ENCODE results near the gene ETNK2. TPM values are rescaled to one million over a fixed set of nuclear protein-coding genes. Genes with fewer than 3 reads are reported as not detected.

Gene ETNK2
- total and polyA plus RNA-seq, 2 experiments from 2014 or later, result 7.6 to 26.2 TPM

- no peaks in the 10 kb centered on the region for H3K4me1 ChIP-seq (ENCODE audit: insufficient read depth)
- H3K79me2 ChIP-seq (replicated peaks; ENCODE audit: insufficient read depth), result no peaks in the 10 kb centered on the region
- 0 out of 2 replicates have a peak, but pooled peaks cover 5% of the 10 kb centered on the region for H3K9me2 ChIP-seq (ENCODE audit: insufficient read depth)
- Mint-ChIP-seq H3K27ac (no peak overlapping the region), H3K4me3 (no peak overlapping the region), H3K9me3 (peaks cover 19% of the 10 kb centered on the region), H3K36me3 (ENCODE audit: low read depth) (peaks cover 3% of the 10 kb centered on the region; the same call in 2 of the 3 replicates), H3K27me3 (ENCODE audit: insufficient read depth, low read depth, poor library complexity) (peaks cover 6% of the 10 kb centered on the region), H3K4me1 (no peaks in the 10 kb centered on the region)
- H3K4me3 ChIP-seq, result no peak overlapping the region
- ATAC-seq (no peak), DNase-seq (ENCODE audit: low spot score) (no peak)
- no peaks in the 10 kb centered on the region for H4K20me1 ChIP-seq (replicated peaks; ENCODE audit: insufficient read depth)
- no peaks in the 10 kb centered on the region for H3K27me3 ChIP-seq (ENCODE audit: insufficient read depth)
- H3K4me2 ChIP-seq, result no peak overlapping the region
- H3F3A ChIP-seq (replicated peaks; ENCODE audit: low read depth), result no peaks in the 10 kb centered on the region
- H2AFZ ChIP-seq, result no peak overlapping the region
- H3K27ac ChIP-seq (ENCODE audit: low read depth), result no peak overlapping the region
- H3K36me3 ChIP-seq (ENCODE audit: insufficient read depth), result no peaks in the 10 kb centered on the region
- TF ChIP-seq ZNF331 (CRISPR knock-in tag; IDR thresholded peaks at IDR 0.05; ENCODE audit: low read depth) (no peak), STAT1 (IDR thresholded peaks at IDR 0.05; ENCODE audit: unreplicated experiment) (no peak), JUNB (IDR thresholded peaks at IDR 0.05; ENCODE audit: unreplicated experiment) (no peak), POLR2AphosphoS5 (IDR thresholded peaks at IDR 0.05; ENCODE audit: low read depth) (no peak), ETS1 (IDR thresholded peaks at IDR 0.05) (no peak), EZH2phosphoT487 (IDR thresholded peaks at IDR 0.05; ENCODE audit: unreplicated experiment) (no peak), CREB1 (CRISPR knock-in tag; IDR thresholded peaks at IDR 0.05; ENCODE audit: low read depth) (no peak), ZNF462 (CRISPR knock-in tag; IDR thresholded peaks at IDR 0.05) (no peak), CTCF (conservative IDR thresholded peaks at IDR 0.05; ENCODE audit: low read depth in 2 of 2) (no peak), REST (IDR thresholded peaks at IDR 0.05; ENCODE audit: unreplicated experiment) (no peak), NANOG (IDR thresholded peaks at IDR 0.05; ENCODE audit: borderline replicate concordance) (no peak), ZNF114 (CRISPR knock-in tag; IDR thresholded peaks at IDR 0.05) (no peak), EZH2 (IDR thresholded peaks at IDR 0.05; ENCODE audit: low read depth, unreplicated experiment) (no peak)
Observed at GRCh38 chr1:204176049-204176448, 24.2 kb upstream of the ETNK2 start.
